Measurements from ENCODE around the gene CELF6.

The CELF6 gene

DNA sequence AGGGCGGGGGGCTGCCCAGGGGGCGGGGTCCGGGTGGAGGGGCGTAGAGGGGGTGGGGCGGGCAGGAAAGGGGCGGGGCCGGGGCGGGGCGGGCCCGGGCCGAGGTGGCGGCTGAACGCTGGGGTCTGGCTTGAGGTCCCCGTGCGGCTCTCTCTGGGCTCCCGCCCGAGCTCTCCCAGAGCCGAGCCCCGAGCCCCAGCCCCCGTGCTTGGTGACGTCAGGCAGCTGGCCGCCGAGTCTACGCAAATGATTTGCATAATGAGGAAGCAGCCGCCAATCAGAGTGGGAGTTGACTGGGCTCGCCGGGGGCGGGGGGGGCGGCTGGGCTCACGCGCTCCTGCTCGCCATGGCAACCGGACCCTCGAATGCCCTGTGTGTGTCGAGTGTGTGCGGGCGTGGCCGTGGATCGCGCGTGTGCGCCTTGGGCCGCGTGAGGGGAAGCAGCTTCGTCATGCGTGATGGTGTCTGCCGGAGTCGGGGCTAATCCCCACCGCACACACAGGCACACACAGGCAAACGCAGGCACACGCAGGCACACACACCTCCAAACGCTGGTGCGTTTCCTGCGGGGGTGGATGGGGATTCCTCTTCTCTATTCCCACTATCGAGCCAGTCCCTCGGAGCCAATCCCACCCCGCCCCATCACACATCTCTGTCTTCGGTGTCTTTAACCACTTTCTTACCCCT, at the start of gene CELF6:
Gene CELF6 (minus strand): TSS at position 173 of the 687 bp plus-strand sequence. CDS start 283 bp downstream, outside the sequence.
- peak; percentile 60 to 63 for DNase-seq (ENCODE audit: low read depth in 2 of 2)

DNA sequence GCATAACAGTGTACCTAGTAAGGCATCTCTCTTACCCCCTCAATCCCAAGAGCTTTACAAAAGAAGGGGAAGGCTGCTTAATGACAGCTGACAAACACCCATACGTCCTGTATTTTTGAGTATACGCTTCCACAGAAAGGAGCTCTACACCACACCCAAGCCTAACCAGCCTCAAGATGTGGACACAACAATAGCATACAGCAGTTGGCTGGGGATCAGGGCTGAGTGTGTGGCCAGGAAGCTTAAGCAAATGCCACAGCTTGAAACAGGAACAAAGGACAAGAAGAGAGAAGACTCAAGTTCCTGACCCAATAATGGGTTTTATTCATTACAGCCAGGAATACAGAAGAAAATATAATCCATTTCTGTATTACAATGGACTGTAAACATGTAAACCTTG, 48.9 kb upstream of the CELF6 start:
- DNase-seq (ENCODE audit: low read depth in 2 of 2): no peak

DNA sequence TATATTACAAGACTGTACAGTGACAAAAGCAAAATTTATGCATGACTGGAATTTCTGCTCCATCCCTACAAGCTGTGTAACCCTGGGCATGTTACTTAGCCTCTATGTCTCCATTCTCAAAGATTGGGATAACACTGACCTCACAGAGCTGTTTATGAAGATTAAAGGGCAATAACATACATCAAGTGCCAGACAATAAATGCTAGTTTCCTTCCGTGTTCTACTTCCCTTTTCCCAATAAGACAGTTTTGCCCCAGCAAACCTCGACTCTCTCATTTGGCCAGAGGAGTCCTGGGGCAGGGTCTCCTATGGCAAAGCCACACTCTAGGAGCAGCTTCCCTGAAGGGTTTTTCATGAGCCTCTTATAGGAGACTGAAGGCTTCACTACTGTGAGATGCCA, 48.4 kb upstream of the CELF6 start:
- DNase-seq (ENCODE audit: low read depth in 2 of 2): no peak

DNA sequence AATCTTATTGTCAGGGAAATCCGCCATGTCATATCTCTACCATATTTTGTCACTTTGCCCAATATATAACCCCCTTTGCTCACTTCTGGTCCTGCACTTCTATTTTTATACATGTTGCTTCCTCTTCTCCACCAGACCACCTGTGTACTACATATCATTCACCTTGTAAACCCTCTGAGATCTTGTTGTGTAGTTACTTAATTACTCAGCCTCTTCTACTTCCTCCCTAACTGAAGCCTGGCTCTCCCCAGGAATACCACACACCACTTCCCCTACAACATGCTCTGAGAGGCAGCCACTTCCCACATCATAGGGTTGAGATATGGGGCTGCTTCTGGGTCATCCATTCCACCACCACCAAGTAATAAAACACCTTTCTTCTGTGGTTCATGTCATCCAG, 45.9 kb upstream of the CELF6 start:
- DNase-seq (ENCODE audit: low read depth in 2 of 2): no peak

DNA sequence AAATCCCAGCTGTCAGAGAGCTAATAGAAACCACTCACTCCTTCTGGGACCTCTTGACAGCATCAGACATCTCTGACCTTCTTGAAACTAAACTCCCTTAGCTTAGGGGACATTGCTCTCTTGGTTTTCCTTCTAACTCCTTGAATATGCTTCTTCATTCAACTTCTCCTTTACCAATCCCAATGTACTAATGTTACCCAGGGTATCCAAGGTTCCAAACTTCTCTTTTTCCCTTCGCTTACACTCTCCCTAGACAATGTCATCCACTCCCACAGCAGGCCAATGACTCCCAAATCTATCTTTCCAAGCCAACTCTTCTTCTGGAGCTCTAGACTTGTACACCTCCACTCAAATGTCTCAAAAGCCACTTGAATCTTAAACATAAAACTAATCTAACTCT, 41.2 kb upstream of the CELF6 start:
- no peak for DNase-seq (ENCODE audit: low read depth in 2 of 2)

DNA sequence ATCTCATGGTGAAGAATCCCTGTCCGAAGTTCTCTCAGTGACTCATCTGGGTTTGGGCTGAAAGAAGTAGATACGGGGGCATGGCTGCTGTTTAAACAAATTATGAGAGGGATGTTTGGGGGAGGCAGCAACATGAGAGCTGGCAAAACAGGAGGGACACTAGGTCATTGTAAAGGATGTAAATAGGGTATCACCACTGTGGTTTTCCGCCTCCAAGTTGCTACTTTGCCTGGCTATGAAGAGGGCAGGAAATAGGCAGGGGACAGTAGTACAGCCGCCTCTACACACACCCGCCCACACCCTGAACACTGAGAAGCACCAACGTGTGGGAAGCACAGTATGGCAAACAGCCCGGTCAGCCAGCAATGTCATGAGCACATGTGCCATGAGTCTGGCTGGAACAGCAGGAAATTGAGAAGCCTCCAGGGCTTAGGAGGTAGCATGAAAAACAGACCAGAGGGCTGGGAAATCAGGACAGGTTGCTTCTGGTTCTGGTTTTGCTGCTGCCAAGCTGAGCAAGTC, 38.8 kb upstream of the CELF6 start:
- DNase-seq (ENCODE audit: low read depth in 2 of 2): no peak

DNA sequence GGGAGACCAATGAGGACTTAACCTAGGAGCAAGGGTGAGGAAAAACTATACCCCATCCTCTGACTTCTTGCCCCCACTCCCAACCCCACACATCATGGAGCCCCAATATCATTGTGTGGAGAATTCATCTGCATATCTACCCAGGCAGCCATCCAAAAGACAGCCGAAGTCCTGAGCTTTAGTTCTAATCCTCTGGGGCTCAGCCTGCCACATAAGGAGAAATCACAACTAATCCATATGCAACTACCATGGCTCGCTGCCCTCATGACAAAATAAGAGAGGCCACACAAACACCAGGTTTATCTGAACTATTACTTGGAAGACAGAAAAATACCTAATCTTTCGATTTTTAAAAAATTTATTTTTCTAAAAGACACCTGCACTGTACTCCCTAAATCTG, 38.2 kb upstream of the CELF6 start:
- DNase-seq (ENCODE audit: low read depth in 2 of 2): no peak

DNA sequence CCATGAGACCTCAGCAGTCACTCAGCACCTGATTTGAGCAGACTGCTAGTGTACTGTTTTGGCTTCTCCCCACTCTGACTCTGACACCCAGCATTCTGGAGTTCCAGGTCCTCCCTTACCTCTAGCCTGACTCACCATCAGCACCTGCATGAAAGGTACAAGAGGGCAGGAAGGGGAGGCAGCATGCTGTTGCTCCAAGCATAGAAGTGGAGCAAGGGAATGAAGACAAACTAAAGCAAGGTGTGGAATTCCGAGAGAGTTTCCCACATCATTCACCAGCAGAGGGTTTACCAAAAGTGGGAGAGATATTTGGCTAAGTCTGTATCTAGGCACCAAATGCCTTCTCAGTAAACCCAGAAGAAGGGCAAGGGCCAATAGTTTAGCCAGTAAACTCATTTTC, 34.5 kb upstream of the CELF6 start:
- DNase-seq (ENCODE audit: low read depth in 2 of 2): no peak

GRCh38 chr15:72353266-72353665, 33.3 kb upstream of the CELF6 start:
- no peak for DNase-seq (ENCODE audit: low read depth in 2 of 2)

- no peak for DNase-seq (ENCODE audit: low read depth in 2 of 2)
These were observed 25.8 kb upstream of the CELF6 start for GRCh38 chr15:72345806-72346205.

- no peak for DNase-seq (ENCODE audit: low read depth in 2 of 2)
These were observed 25.3 kb upstream of the CELF6 start for GRCh38 chr15:72345280-72345679.

DNA sequence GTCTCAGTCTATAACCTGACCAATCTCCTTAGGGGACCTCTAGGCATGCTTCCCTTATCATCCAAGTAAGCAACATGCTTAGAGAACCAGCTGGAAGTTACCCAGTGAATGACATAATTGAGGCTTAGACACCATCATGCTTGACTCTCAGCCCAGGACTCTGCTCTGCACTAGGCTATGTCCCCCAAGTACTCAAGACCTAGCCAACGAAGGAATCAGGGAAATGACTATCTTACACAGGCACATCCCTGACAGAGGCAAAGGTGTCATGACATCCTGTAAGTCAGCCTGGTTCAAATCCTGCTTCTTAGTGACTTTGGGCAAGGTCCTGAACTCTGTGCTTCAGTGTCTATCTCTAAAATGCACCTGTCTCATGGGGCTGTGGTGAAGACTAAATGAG, 24.6 kb upstream of the CELF6 start:
- DNase-seq (ENCODE audit: low read depth in 2 of 2): no peak

GRCh38 chr15:72342385-72342784, 22.4 kb upstream of the CELF6 start:
- peak in 1 of 2 donors; percentile 12 for DNase-seq (ENCODE audit: low read depth in 2 of 2)

GRCh38 chr15:72341361-72341760, 21.4 kb upstream of the CELF6 start:
- no peak for DNase-seq (ENCODE audit: low read depth in 2 of 2)

GRCh38 chr15:72340366-72340765, 20.4 kb upstream of the CELF6 start:
- no peak for DNase-seq (ENCODE audit: low read depth in 2 of 2)

GRCh38 chr15:72339777-72340177, 19.8 kb upstream of the CELF6 start:
- DNase-seq (ENCODE audit: low read depth in 2 of 2): no peak

DNA sequence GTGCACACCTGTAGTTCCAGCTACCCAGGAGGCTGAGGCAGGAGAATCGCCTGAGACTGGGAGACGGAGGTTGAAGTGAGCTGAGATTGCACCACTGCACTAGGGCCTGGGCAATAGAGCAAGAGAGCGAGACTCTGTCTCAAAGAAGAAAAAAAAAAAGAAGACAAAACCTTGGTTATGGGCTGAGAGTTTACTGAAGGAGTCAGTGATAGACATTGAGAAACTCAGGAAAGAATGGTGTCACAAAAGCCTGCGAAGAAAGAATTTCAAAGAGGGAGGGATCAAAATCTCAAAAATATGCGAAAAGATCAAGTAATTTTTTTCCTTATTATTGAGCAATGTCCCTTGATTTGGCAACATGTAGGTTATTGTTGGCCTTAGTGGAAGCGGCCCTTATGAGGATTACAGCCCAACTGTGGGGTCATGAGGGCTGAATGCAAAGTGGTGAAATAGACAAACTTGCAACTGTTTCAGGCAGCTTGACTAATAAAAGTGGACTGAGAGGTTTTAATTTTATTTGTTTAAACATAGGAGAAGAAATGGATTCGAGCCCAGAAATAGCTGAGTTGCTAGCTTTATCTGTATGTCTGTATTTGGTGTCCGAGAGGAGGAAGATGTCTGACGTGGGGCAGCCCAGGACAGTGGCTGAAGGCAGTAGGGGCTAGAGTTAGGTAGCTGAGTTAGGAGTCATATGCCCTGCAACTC, 18.8 kb upstream of the CELF6 start:
- no peak for DNase-seq (ENCODE audit: low read depth in 2 of 2)

- DNase-seq (ENCODE audit: low read depth in 2 of 2): no peak
These were observed 18.2 kb upstream of the CELF6 start for GRCh38 chr15:72338148-72338547.

- no peak for DNase-seq (ENCODE audit: low read depth in 2 of 2)
These were observed 14.9 kb upstream of the CELF6 start for GRCh38 chr15:72334842-72335241.

- no peak for DNase-seq (ENCODE audit: low read depth in 2 of 2)
These were observed 11.1 kb upstream of the CELF6 start for GRCh38 chr15:72331021-72331420.

- no peak for DNase-seq (ENCODE audit: low read depth in 2 of 2)
These were observed 3.8 kb upstream of the CELF6 start for GRCh38 chr15:72323752-72324151.

- DNase-seq (ENCODE audit: low read depth in 2 of 2): peak in 1 of 2 donors; percentile 41
These were observed 485 bp downstream of the CELF6 start for GRCh38 chr15:72319360-72319984.

GRCh38 chr15:72318408-72318942, 1.5 kb downstream of the CELF6 start:
- no peak for DNase-seq (ENCODE audit: low read depth in 2 of 2)
